OCI-LY7 (cell line): Measurements from ENCODE around the gene TBL1Y. TPM values are rescaled to one million over a fixed set of nuclear protein-coding genes. Genes with fewer than 3 reads are reported as not detected.
"Not testable (repeated sequence)": the region's sequence is repeated elsewhere in the genome, so short reads cannot be mapped to it uniquely, and the experiment has no call there.

Source experiments
- BruUV-seq: library from RNA; stranded (reverse); fragments of 400-500 nt; replicated peaks from 2 replicates; lab custom pipeline; 2021; lab: Mats Ljungman, UMichigan
- CTCF ChIA-PET: fragments of 300-600 bp; sonication (Branson Sonifier 250); formaldehyde crosslinking; loops from one replicate; lab custom pipeline; 2022; ENCODE audit warnings: antibody characterized with exemption; ENCODE audit not compliant: unreplicated experiment; lab: Charles Lee
- POLR2A ChIA-PET: fragments of 300-600 bp; sonication (Branson Sonifier 250); formaldehyde crosslinking; loops from one replicate; lab custom pipeline; 2022; ENCODE audit warnings: antibody characterized with exemption; lab: Charles Lee
- DNase-seq: peaks from one replicate; pipeline ENCODE4 v3.0.0-alpha.2; 2015; ENCODE audit warnings: low spot score
- H2AFZ ChIP-seq: fragments of 200-600 bp; sonication (generic), shearing (Covaris generic); 2 replicates; pipeline ENCODE4 v1.6.1; 2014; ENCODE audit warnings: mild to moderate bottlenecking, antibody characterized with exemption, low read length, moderate library complexity
- H3K27ac ChIP-seq: fragments of 200-600 bp; sonication (generic); 2 replicates; pipeline ENCODE4 v1.5.1; 2014; ENCODE audit warnings: mixed run types, low read depth, mild to moderate bottlenecking, moderate library complexity, low read length, inconsistent platforms; ENCODE audit not compliant: poor library complexity, severe bottlenecking
- H3K36me3 ChIP-seq: fragments of 200-600 bp; sonication (generic); 2 replicates; pipeline ENCODE4 v1.6.1; 2014; ENCODE audit warnings: mild to moderate bottlenecking, antibody characterized with exemption, low read length, moderate library complexity, mixed read lengths; ENCODE audit not compliant: insufficient read depth
- H3K4me1 ChIP-seq: fragments of 200-600 bp; sonication (generic); 2 replicates; pipeline ENCODE4 v1.5.1; 2014; ENCODE audit warnings: mild to moderate bottlenecking, low read length; ENCODE audit not compliant: insufficient read depth, poor library complexity, severe bottlenecking
- H3K4me2 ChIP-seq: fragments of 200-600 bp; sonication (generic); 2 replicates; pipeline ENCODE4 v1.6.1; 2014; ENCODE audit warnings: mild to moderate bottlenecking, low read length
- H3K4me3 ChIP-seq: fragments of 200-600 bp; sonication (generic); 2 replicates; pipeline ENCODE4 v1.5.1; 2014; ENCODE audit warnings: mild to moderate bottlenecking, low read depth, low read length; ENCODE audit not compliant: poor library complexity, severe bottlenecking
- H3K79me2 ChIP-seq: fragments of 200-600 bp; sonication (generic); 2 replicates; pipeline ENCODE4 v1.6.1; 2016; ENCODE audit warnings: low read depth, mild to moderate bottlenecking, low read length, moderate library complexity, mixed read lengths; ENCODE audit not compliant: insufficient read depth
- H3K9me2 ChIP-seq: fragments of 200-600 bp; sonication (generic); 2 replicates; pipeline ENCODE4 v1.6.1; 2016; ENCODE audit warnings: mild to moderate bottlenecking, low read length, mixed read lengths; ENCODE audit not compliant: insufficient read depth
- H3K9me3 ChIP-seq: fragments of 200-600 bp; sonication (generic); 2 replicates; pipeline ENCODE4 v1.6.1; 2014; ENCODE audit warnings: mild to moderate bottlenecking, mixed run types, low read length, mixed read lengths
- H4K20me1 ChIP-seq: fragments of 200-600 bp; sonication (generic); 2 replicates; pipeline ENCODE4 v1.6.1; 2014; ENCODE audit warnings: mild to moderate bottlenecking, antibody characterized with exemption, low read length, moderate library complexity, mixed read lengths; ENCODE audit not compliant: insufficient read depth
- CTCF ChIP-seq: fragments of 200-600 bp; sonication (generic); conservative IDR thresholded peaks from 2 replicates; pipeline ENCODE4 v1.5.1; 2014; ENCODE audit warnings: mild to moderate bottlenecking, antibody characterized with exemption, low read length, moderate library complexity, mixed read lengths
- EZH2phosphoT487 ChIP-seq: fragments of 200-600 bp; sonication (generic); IDR thresholded peaks from 2 replicates; pipeline ENCODE4 v1.6.1; 2018; ENCODE audit warnings: low read depth, borderline replicate concordance, mild to moderate bottlenecking, mixed run types, antibody characterized with exemption, low read length, moderate library complexity, mixed read lengths
- intact Hi-C: fragments of 100-400 bp; cut with micrococcal nuclease; formaldehyde crosslinking; loops from one replicate; pipeline ENCODE4 v1.10.0; 2022; ENCODE audit not compliant: unreplicated experiment
- total RNA-seq, 2 experiments: library from RNA; depleted of rRNA in 1 of 2; stranded (reverse); fragments of >200 nt in 1 of 2; shearing (Covaris generic) in 1 of 2; gene quantifications; 2 replicates each; pipeline ENCODE4 v1.2.3, GENCODE V29; 2014 to 2022

TBL1Y gene
- total RNA-seq, 2 experiments from 2014 or later, result 16.3 to 20.3 TPM

- ChIA-PET CTCF (no interaction called here), POLR2A (no interaction called here)
- no peak for DNase-seq
- Histone ChIP-seq H3K9me2 (no peaks in the 10 kb centered on the region), H3K4me2 (no peak overlapping the region), H3K27ac (no peak overlapping the region), H3K4me3 (no peak overlapping the region), H2AFZ (no peak overlapping the region), H4K20me1 (no peaks in the 10 kb centered on the region), H3K9me3 (no peaks in the 10 kb centered on the region), H3K79me2 (no peaks in the 10 kb centered on the region), H3K36me3 (peaks cover 4% of the 10 kb centered on the region), H3K4me1 (no peaks in the 10 kb centered on the region)
- BruUV-seq, result no TSS peak
- intact Hi-C loops, result no loop called here
- TF ChIP-seq EZH2phosphoT487 (no peak), CTCF (no peak)
These were observed 128.5 kb downstream of the TBL1Y start for GRCh38 chrY:7039037-7039436.

GRCh38 chrY:7040662-7041061 lies 130.2 kb downstream of the TBL1Y start:
- TF ChIP-seq EZH2phosphoT487, result no peak
- no peak for TF ChIP-seq CTCF
- Histone ChIP-seq H3K4me1 (no peaks in the 10 kb centered on the region), H3K79me2 (no peaks in the 10 kb centered on the region), H3K9me3 (no peaks in the 10 kb centered on the region), H3K9me2 (no peaks in the 10 kb centered on the region), H2AFZ (no peak overlapping the region), H3K4me2 (no peak overlapping the region), H3K36me3 (peaks cover 4% of the 10 kb centered on the region), H3K27ac (no peak overlapping the region), H3K4me3 (no peak overlapping the region), H4K20me1 (no peaks in the 10 kb centered on the region)
- intact Hi-C loops, result no loop called here
- ChIA-PET CTCF (no interaction called here), POLR2A (no interaction called here)
- no peak for DNase-seq
- BruUV-seq, result no TSS peak

GRCh38 chrY:7041983-7042382 lies 131.5 kb downstream of the TBL1Y start:
- Histone ChIP-seq H3K36me3 (peaks cover 4% of the 10 kb centered on the region), H2AFZ (no peak overlapping the region), H4K20me1 (no peaks in the 10 kb centered on the region), H3K4me3 (no peak overlapping the region), H3K79me2 (no peaks in the 10 kb centered on the region), H3K4me2 (no peak overlapping the region), H3K9me3 (no peaks in the 10 kb centered on the region), H3K9me2 (no peaks in the 10 kb centered on the region), H3K27ac (no peak overlapping the region), H3K4me1 (no peaks in the 10 kb centered on the region)
- no peak for DNase-seq
- POLR2A ChIA-PET, result interaction anchor here (0.6 kb wide), 1 partner anchor 1027 kb away, joined by 4 read pairs; no protein-coding TSS in a partner anchor
- TF ChIP-seq EZH2phosphoT487, result no peak
- TF ChIP-seq CTCF, result no peak
- BruUV-seq, result no TSS peak
- CTCF ChIA-PET, result no interaction called here
- intact Hi-C loops, result no loop called here

- H3K36me3 ChIP-seq, H3K4me2 ChIP-seq, H2AFZ ChIP-seq, H3K4me3 ChIP-seq, H4K20me1 ChIP-seq, H3K4me1 ChIP-seq, BruUV-seq, CTCF ChIA-PET, H3K9me2 ChIP-seq, POLR2A ChIA-PET, H3K79me2 ChIP-seq, intact Hi-C loops, H3K27ac ChIP-seq, H3K9me3 ChIP-seq, DNase-seq: not testable (repeated sequence)
These were observed 142.0 kb downstream of the TBL1Y start for GRCh38 chrY:7052461-7052860.
